HG02588 (cell line): ENCODE measurements around the gene CYB561D2.

Experiments
- ATAC-seq: cut with Tn5 transposase; IDR thresholded peaks from one replicate; pipeline ENCODE4 v1.9.1; 2021; ENCODE audit warnings: mild to moderate bottlenecking, moderate library complexity; ENCODE audit not compliant: unreplicated experiment

Gene CYB561D2

DNA sequence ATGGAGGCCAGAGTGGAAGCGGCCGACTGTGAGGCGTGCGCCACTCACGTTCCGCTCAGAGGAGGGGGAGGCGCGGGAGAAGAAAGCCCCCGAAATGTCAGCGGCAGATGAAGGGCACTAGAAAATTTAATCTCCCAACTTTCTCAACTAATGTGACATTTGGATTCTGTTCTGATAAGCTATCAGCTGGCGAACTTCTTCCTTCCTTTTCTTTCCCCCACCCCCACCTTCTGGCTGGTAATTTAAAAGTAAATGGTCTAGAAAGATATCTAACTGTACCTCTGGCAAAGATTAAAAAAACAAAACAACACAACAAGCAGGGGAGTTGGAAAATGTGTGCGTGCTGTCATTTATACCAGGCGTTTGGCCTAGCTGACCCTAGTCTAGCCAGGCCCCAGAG, 35.1 kb downstream of the CYB561D2 start:
- ATAC-seq = no peak

DNA sequence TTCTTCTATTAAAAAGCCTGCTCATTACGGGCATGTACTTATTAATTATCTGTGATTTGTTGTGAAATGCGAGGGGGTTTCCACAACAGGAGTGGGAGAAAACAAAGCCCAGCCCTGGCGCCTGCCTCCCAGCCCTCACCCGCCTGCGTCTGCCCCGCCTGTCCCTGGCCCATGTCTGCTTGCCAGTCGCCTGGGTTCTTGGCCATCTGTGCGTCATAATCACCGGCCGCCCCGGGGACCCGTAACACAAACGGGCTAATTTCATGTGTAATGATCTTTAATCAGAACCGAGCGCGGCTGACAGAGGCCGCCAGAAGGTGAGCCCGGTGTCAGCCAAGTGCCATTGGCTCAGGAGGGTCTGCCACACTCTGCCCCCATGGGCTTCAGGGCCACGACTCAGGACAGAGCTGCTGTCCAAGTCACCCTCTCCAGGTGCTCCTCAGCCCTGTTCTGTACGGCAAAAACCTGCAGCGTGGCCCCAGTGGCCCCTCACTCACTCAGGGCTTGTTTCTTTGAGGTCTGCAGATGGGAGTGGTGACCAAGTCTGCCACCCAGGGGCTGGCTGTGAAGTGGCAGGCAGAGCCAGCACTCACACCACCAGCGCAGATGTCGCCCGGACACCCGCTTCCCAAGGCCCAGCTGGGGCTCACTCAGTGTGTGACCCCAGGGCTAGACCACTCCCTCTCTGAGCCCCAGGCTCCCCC, 37.5 kb downstream of the CYB561D2 start:
- no peak for ATAC-seq

DNA sequence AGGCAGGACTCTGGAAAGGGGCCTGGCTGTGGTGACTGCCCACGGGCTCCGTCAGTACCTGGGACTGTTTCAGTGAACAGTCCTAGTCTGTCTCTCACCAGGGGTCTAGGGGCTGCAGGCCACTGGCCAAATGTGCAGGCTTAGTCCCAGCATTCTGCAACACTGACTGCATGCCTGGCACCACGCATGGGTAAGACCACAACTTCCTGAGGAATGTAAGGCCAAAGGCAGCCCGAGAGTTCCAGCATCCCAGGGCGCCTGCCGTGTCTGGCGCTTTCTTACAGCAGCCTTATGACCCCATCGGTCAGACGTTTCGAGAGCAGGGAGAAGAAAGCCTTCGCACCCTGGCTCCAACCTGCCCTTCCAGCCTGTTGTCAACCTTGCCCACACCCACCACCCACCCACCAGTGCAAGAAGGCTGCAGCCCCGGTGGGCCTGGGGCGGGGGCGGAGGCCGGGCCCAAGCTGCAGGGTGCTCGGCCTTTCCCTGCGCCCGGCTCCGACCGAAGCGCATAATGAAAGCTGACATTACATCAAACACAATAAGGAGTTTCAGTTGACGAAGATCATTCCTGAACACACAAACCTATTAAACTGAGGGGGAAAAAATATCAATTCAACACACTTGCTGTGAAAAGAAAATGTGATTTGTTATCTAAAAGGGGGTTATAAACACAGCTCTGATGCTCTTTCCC, 38.2 kb downstream of the CYB561D2 start:
- ATAC-seq = no peak

DNA sequence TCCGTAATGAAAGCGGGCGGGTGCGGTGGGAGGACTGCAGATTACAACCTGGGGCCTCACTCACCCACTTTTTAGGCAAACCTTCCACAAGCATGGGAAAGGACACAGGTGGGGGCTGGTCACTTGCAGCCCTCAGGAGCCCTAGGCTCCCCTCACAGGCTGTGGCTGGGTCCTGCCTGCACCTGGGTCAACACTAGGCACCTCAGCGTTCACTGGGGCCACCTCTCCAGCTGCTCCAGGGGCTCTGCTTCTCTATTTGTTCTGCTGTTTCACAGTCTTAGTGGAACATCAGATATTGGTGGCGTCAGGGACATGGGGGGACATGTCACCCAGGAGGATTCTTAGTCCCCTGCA, 38.7 kb downstream of the CYB561D2 start:
- ATAC-seq = no peak

DNA sequence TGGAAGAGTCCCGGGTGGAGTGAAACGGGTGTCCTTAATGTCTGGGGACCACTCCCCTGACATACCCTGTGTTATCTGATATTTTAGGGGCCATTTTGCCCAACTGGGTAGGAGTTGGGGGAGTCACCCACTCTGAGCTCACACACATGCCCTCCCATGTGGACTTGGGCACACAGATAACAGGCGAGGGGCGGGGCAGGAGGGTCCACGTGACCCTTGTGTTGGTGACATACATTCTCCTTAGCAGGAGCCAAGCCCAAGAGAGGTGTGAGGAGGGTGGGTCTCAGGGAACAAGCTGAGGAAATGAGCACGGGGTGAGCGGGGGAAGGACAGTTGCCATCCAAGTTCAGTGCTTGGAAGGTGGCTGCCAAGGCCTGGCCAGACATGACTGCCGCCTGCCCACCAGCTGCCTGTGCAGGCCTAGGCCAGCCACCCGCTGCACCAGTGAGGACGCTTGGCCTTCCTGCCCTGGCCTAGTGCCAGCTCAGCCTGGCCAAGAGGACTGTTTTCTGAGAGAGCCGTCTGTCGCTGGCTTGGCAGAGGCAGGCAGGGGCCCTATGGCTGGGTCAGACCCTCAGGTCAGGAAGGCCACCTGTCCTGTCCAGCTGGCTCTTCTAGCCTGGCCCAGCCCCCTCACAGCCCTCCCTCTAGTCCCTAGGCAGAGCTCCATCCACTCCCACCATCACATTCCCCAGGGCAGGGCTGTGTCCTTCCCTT, 40.0 kb downstream of the CYB561D2 start:
- no peak for ATAC-seq

DNA sequence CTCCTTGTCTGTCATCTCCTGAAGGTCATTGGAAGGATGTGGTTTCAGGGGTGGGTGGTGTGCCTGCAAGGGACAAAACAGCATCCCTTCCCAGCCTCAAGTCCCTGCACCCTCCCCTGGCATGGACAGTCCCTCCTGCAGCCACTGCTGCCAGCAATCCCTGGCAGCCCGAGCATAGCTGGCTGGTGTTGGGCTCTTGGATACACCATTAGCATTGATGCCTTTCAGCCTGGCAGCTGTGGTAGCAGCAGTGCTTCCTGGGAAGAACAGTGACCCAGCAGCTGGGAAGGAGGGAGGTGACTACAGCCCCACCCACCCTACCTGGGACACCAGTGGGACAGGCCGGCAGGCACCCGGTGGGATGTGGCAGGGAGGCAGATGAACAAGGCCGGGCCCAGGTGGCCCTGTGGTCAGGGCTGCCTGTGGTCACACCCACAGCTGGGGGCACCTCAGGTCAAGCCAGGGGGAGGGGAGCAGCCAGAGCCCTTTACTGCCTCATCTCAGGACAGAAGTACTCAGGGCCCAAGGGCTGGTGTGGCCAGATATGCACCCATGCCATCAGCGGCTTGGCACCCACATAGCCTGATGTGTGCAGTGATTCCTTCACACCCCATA, 41.5 kb downstream of the CYB561D2 start:
- no peak for ATAC-seq

DNA sequence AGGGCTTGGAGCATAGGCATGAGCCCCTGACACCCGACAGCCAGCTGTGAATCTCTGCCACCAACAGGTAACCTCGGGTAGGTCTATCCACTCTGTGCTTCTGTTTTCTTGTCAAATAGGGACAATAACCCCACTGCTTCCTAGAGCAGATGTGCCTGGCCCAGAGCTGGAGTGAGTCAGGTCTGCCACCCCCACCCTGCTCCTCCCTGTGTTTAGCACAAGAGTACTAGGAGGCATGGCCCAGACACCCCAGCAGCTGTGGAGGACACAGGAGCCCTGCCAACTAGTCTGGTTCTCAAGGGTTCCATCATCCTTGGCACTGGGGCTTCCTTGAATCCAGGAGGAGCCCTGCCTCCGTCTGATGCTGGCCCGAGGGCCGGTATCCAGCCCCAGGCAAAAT, 42.4 kb downstream of the CYB561D2 start:
- ATAC-seq = no peak

DNA sequence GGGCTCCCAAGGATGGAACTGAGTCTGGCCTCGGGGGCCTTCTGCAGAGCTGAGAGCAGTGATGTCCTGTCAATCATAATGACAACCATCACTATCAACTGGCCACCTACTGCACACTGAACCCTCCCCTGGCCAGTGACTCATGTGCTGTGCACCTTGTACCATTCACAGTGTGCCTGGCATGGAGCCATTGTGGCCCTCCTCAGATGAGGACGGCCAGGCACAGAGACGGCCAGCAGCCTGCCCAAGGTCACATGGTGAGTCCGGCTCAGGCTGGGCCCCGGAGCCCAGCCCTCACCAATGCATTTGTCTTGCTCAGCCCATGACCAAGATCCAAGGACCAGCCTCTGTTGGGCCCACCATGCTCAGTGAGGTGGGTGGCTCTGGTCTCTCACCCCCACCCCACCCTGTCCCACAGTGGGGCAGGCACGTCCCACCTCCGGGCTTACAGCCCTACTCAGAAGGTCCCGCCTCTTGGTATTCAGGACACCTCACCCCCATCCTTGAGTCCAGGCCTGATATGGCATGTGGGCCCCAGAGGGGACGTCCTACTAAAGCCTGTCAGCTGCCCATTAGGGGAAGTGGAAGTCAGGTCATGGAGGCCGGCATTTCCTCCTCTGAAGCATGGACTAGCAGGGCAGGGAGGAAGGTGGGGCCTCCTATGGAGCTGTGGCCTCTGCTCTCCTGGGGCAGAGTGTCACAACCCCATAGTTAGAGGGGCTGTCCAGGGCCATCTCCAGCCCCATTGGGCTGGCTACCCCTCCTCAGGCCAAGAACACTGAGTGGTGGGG, 44.6 kb downstream of the CYB561D2 start:
- ATAC-seq = no peak

DNA sequence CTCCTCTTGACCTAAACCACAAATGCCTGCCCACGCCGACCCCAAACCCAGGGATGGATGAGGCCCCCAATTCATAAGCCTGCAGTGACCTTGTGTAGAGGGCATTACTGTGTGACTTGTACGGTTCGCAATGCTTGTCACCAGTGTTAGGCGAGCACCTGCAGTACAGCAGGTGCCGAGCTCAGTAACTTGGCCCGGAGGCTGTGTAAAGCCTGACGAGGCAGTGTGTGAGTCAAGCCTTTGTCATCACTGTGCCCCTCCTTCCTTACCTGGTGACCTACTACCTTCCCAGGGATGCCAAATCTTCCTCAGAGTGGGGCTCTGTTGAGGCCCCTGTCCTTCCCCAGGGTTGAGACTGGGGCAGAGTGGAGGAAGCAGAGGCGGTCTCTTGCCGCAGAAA, 45.8 kb downstream of the CYB561D2 start:
- ATAC-seq = no peak

DNA sequence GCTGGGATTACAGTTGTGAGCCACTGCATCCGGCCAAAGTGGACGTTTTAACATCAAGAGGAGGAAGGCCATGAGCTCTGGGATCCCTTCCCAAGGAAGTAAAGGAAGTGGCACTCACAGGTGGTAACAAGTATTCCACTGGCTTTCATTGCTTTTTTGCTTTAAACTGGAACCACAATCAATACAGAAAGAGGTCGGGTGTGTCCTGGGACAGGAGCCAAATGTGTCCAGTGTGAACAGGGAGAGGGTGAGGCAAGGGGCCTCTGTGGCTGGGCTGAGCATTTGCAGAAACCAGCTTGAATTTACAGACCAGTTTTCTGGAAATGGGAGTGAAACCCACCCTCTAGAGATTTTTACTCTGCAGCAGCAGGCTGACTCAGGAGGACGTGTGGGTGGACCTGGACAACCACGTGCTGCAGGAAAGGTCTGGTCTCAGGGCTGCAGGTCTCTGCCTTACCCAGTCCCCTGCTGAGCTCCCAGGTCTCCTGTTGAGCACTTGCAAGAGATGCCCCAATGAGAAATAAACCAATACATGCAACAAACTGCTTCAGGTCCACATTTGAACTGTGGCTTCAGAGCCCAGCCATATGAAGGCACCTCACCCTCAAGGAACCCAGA, 51.4 kb downstream of the CYB561D2 start:
- no peak for ATAC-seq
